Activated naive CD4-positive, alpha-beta T cell (primary cell): Measurements from ENCODE around the gene ZNF519.
"Not testable (repeated sequence)": the region's sequence is repeated elsewhere in the genome, so short reads cannot be mapped to it uniquely, and the experiment has no call there.

Source experiments
- DNase-seq, 4 experiments: peaks; one replicate each; lab custom pipeline; 2025; lab: John Stamatoyannopoulos, UW

The ZNF519 gene

DNA sequence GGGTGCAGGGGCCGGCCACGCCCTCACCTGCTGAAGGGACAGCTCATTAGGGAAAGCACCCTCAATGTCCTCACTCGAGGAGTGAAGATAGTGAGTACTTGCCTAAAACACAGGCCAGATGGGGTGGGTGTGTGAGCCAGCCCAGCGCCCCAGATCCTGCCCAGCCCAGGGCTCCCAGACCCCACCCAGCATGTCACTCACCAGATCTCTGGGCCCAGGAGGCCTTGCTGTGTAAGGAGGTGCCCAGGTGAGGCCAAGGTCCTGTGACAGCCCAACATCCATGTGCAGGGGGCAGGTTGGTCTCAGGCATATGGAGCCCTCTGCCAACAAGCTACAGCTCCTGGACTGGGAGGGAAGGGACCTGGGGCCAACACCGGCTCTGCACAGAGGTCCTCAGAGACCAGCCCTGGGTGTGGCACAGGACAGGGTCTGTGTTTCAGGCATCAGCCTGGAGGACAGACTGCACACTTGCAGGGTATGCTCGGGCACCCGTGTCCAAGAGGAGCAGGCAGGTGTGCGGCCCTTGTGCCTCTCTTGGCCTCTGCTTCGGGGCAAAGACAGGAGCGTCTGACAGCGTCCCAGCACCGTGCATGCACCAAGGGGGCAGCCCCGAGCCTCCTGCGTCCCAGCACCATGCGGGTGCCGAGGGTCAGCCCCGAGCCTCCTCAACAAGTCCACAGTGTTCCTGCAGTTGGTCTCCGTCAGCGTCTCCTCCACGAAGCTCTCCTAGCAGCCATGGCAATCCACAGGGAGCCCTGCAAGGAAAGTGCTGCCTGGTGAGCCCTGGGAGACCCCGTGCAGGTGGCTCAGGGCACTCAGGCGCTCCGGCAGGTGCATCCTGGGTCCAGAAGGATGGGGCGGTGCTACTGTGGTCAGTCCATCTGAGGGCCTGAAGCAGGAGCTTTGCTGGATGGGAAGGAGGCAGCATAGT, 16.0 kb upstream of the ZNF519 start:
- DNase-seq = not testable (repeated sequence)

DNA sequence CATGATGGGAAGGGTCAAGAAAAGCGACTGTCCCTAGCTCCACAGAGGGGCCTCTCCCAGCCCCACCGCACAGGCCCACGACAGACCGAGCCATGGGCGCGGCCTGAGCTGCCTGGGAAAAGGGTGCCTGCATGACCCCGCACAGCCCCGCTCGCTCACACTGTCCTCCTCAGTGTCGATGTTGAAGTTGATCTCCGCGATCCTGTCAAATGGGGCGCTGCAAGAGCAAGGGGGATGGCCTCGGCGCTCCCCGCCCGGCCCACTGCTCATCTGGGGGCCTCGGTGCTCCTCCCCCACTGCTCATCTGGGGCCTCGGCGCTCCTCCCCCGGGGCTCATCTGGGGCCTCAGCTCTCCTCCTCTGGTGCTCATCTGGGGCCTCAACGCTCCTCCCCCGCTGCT, 14.5 kb upstream of the ZNF519 start:
- not testable (repeated sequence) for DNase-seq

DNA sequence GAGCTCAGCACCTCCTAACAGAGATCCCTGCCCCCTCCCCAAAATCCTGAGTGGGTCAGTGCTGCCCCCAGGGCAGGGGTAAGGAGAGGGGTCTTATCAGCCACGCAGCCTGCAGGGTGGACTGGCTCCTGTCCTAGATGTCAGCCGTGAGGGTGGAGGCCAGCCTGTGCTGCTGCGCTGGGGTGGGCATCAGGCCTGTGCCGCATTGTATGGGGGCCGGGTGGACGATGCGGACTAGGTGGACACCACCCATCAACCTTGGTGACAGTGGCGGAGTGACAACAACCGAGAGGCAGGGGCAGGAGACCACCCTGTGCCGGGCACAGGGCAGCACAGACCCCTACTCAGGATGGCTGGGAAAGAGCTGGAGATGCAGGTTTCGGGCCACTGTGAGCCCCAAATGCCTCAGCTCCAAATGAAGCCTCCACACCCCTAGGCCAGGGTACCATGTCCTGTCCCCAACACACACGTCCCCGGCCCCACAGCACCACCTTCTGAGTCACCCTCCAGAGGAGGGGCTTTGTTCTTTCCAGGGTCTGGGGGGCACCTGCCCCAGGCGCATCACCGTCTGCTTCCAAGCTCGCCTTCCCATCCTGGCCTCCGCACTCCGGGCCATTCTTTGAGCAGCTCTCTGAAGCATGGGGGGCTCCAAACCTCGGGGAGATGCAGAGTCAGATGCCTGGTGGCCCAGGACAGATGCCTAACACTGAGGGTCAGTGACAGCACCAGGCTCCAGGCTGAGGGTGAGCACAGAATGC, 13.5 kb upstream of the ZNF519 start:
- DNase-seq = not testable (repeated sequence)

DNA sequence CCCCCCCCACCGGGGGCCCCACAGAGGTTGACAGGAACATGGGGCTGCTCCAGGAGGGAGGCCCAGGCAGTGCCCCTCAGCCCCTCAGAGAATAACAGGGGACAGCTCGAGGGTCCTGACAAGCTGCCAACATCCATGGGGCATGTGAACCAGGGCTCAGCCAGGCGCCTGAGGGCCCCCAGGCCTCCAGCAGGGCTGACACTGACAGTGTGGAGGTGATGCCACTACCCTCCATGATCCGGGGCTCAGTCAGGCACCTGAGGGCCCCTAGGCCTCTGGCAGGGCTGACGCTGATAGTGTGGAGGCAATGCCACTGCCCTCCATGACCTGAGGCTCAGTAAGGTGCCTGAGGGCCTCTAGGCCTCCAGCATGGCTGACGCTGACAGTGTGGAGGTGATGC, 12.8 kb upstream of the ZNF519 start:
- DNase-seq = not testable (repeated sequence)

DNA sequence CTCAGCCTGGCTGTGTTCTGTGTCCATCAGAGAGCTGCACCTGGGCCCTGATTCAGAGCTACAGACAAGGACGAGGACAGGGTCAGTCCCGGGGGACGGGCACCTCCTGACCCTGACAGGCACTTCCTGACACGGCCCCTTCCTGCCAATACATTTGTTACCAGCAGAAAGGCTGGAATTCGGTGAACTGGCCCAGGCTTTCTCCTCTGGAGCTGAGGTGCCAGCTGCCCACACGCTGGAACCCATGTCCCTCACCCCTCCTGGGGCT, 12.3 kb upstream of the ZNF519 start:
- no peak for DNase-seq

DNA sequence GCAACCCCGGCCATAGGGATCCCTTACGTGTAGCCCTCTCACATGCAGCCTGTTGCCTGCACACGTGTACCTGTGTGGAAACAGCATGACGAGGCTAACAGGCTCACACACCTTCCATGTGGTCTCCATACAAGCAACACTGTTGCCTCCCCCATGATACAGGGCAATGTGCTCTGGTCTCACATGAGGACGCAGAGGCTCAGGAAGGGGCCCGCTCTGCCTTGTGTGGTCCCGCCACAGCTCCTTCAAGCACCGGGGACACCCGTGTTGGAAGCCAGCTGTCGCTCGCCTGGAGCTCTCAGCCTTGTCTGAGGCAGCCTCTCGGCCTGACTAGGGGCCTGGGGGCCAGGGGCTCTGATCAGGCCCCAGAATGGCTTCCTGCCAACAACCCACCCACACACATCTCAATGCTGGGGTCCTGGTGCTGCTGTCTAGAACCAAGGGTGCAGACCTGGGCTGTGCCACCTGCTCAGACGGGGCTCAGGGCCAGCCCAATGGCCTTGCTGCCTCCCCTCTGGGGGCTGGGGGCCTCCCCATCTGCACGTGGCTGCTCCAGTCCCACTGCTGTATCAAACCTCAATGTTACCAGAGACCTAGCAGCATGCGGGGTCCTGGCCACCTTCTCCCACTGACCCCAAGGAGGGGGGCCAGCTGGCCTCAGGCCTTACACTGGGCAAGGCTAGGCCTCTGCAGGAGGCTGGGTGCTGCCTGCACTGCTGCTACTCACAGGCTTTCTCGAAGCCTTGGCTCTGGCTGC, 11.8 kb upstream of the ZNF519 start:
- not testable (repeated sequence) for DNase-seq

DNA sequence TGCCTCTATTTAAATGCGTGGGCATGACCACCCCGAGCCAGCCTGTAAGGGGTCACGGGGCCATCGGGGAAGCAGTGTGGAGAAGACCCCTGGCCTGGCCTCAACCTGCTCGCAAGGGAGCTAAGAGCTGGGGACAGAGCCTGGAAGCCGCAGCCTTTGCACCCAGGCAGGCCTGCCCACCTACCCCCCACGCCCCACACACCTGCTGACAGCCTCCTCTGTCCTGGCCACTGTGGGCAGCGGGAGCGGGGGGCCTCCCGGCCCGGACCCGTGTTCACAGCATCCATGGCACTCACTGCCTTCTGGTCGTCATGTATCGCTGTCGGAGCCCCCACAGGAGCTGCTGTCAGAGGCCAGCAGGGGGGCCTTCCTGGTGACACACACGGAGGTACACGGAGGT, 11.2 kb upstream of the ZNF519 start:
- not testable (repeated sequence) for DNase-seq

DNA sequence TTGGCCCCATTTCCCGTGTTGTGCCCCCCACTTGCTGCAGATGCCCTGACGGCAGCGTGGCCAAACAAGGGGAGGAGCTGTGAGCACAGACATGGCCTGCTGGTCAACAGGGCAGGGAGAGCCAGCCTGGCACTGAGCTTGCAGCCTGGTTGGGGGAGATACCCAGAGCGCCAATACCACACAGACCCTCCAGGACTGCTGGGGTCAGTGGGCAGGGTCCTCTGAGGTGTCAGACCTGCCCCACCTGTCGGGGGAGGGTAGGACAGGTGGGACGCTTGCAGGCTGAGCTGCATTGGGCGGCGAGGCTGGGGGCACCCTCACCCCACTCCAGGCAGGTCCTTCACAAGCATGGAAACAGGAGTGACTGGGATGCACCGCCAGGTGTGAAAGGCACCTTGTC, 9.9 kb upstream of the ZNF519 start:
- not testable (repeated sequence) for DNase-seq

DNA sequence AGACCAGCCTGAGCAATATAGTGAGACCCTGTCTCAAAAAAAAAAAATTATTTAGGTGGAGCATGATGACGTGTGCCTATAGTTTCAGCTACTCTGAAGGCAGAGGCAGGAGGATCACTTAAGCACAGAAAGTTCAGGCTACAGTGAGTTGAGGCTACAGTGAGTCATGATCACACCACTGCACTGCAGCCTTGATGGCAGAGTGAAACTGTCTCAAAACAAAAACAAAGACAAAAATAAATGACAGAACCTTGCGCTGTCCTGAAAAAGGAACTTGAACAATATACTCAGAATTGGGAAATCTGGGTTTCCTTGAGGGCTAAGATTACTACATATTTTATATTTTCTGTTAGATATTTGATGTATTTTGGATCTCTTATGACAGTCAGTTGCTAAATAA, 7.3 kb upstream of the ZNF519 start:
- not testable (repeated sequence) for DNase-seq

DNA sequence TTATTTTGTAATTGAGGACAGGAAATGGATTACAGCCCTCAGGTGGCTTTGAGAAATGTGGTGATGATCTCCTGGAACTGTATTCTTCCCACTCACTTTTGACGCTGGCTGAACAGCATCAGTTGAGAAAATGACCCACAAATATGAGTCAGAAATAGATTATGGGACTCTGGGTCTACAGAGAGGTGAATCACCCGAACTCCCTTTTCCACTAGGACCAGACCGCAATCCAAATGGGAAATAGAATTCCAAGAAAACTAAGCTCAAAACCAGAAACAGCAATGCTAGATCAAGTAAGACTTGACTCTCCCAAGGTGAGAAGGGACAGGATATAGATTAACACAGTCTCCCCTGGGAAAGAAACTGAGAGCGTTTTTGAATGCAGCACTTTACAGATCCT, 5.7 kb upstream of the ZNF519 start:
- not testable (repeated sequence) for DNase-seq

DNA sequence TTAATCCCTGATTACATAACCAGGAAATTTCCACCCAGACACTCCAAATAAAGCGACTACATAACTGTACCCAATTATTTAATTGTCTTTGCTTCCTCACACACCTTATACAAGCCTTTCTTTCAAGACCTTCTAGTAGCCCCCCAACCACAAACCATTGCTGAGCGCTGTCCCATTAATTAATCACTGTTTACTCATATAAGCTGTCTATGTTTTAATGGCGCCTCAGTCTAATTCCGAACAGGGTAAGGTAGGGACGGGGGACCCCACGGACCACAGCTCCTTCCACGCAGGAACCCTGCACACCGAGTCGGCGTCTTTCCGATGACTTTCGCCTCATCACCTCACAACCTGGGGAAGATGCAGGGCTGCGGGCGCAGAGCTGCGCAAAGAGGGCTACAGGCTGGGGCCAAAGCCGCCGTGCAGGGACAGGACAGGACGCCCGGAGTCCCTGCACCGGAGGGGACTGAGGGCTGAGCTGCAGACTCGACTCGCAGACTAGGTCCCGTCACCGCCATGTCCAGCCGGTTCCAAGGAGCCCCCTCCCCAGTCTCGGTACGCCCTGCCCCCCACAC, 452 bp downstream of the ZNF519 start:
- not testable (repeated sequence) for DNase-seq

DNA sequence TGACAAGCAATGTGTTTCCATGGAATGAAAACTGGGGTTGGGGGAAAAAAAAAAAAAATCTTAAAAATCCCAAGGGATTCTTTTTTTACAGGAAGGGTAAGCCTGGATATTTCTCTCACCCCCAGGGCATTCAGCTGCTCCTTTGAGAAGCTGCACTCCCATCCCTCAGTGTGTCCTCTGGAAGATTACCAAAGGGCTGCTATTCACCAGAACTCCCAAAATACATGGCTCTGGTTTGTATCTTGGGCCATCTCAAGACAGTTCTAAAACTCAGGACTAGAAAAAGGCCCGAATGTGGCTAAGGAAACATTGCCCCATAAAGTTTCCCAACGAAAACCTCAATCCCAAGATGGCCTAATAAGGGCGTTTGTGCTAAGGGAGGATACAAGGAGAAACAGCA, 1.4 kb downstream of the ZNF519 start:
- not testable (repeated sequence) for DNase-seq

DNA sequence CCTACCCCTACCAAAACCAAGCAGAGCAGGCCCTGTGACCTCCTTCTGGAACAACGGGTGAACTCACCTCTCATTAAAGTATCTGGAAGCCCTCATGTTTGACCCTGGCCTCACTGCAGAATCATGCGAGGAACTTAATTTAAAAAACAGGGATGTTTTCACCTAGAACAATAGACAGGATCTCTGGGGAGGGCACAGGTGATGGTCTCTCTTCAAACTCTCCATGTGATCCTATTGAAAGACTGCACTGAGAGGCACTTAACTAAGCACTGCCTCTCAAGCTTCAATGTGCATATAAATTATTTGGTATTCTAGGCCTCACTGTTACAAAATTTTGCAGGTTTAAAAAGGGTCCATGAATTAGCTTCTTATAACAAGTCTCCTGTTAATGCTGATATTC, 7.5 kb downstream of the ZNF519 start:
- no peak for DNase-seq

DNA sequence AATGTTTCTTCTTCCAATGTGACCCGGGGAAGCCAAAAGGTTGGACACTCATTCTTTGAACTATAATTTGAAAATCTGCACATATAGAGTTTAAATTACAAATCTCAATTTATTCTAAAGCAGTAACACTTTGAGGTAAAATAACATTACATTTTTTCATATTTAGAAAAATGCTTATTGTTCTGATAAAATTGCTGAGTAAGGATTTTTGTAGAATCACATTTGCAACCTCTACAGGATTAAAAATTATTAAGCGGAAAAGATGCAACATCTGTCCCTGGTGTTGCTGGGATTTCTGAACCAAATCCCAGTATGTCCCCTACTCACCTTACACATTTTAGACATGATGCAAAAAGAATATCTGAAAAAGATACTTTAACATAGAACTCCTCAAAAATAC, 10.1 kb downstream of the ZNF519 start:
- no peak for DNase-seq

DNA sequence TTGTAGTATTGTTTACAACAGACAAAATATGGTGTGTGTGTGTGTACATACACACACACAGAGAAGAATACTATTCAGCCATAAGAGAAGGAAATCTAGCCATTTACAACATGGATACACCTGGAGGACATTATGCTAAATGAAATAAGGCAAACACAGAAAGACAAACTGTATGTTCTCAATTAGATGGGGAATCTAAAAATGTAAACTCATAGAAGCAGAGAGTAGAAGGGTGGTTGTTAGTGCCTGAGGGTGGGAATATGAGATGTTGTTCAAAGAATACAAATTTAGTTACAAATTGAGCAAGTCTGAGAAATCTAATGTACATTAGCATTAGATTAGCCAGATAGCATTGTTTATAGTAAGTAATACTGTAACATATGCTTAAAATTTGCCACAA, 11.3 kb downstream of the ZNF519 start:
- no peak for DNase-seq

DNA sequence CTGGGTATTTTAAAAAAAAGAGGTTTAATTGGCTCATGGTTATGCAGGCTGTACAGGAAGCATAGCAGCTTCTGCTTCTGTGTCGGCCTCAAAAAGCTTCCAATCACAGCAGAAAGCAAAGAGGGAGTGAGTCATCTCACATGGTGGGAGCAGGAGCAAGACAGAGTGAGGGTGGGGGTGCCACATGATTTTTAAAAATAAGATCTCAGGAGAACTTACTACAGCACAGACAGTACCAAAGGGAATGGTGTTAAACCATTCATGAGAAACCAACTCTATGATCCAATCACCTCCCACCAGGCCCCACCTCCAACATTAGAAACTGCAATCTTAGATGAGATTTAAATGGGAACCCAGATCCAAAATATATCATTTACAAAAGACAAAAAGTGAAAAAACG, 14.6 kb downstream of the ZNF519 start:
- no peak for DNase-seq

DNA sequence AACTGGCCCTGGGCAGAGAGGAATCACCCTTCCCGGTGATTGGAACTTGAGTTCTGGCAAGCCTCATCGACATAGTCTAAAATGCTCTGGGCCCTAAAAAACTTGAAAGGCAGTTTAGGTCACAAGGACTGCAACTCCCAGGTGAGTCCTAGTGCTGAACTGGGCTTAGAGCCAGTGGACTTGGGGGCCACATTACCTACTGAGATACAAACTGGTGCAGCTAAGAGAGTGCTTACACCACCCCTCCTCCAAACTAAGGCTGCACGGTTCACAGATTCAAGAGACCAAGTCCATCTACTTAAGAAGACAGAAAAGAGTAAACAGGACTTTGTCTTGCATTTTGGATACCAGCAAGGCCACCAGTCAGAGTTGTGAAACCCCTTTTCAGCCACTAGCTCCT, 25.3 kb downstream of the ZNF519 start:
- DNase-seq = no peak

DNA sequence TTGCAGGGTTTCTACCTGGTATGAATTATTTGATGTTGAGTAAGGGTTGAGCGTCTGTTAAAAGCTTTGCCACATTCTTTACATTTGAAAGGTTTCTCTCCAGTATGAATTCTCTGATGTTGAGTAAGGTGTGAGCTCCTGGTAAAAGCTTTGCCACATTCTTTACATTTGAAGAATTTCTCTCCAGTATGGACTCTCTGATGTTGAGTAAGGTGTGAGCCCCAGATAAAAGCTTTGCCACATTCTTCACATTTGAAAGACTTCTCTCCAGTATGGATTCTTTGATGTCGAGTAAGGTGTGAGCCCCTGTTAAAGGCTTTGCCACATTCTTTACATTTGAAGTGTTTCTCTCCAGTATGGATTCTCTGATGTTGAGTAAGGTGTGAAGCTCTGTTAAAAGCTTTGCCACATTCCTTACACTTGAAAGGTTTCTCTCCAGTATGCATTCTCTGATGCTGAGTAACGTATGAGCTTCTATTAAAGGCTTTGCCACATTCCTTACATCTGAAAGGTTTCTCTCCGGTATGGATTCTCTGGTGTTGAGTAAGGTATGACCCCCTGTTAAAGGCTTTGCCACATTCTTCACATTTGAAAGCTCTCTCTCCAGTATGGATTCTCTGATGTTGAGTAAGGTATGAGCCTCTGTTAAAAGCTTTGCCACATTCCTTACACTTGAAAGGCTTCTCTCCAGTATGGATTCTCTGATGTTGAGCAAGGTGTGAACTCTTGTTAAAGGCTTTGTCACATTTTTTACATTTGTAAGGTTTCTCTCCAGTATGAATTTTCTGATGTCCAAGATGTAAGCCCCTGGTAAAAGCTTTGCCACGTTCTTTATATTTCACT, 27.1 kb downstream of the ZNF519 start:
- DNase-seq = no peak

DNA sequence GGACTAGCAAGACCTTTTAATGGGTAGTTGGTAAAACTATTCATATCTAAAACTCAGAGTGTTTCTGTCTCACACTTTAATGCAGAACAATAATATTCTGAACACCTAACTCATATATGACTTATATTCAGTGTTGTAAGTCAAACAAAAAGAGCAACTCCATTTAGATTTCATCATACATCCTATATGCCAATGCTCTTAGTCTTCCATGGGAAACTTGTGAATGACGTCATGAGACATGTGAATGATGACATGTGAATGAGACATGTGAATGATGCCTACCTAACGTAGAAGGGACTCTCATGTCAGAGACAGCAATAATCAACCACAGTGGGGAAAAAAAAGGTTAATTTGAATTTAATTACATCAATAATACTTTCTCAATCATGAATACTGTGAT, 28.0 kb downstream of the ZNF519 start:
- no peak for DNase-seq

DNA sequence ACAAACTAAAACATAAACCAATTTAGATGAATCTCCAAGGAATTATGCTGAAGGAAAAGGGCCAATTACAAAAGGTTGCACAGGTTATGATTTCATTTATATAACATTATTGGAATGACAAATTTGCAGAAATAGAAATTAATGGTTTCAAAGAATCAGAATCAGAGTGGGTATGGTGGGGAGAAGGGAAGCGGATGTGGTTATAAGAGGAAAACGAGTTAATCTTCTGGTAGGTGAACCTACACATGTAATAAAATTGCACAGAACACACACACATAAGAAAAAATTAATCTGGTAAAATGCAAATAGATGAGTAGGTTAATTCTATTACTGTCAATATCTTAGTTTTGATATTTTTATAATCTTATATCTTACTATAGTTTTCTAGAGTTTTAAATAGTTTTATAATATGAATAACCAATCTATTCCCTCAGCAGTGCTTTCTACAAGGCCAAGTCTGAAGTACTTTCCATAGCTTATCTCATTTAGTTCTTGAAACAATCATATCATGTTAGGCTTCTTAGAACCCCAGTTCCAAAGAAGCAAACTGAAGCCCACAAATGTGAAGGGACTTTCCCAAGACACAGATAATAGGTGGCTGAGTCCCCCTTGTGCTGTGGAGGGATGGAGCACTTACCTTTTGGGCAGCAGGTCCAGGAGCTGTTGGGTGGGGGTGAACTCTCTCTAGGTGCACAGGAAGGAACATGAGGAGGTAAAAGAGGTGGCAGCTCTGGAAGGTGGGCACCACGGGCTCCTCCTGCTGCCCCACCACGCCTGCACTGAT, 31.5 kb downstream of the ZNF519 start:
- no peak for DNase-seq

DNA sequence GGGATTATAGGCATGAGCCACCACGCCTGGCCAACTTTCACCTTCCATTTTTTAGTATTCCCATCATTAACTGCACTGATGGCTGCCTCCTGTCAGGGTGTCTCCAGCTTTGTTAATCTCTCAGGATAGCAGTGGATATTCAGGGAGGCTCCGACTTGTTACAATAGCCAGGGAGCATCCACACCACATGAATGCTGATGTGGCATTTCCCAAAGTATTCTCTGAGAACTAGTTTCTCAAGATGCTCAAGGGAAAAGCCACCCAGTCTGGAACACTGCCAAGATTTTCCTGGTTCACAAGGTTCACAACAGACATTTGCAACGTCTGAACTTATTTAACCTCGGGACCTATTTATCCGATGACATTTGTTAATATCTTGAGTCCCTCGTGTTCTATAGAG, 33.8 kb downstream of the ZNF519 start:
- no peak for DNase-seq
